Epithelial cell of esophagus (primary cell): ENCODE data around the gene TNFRSF8.

Experiments used
- DNase-seq: peaks from one replicate; pipeline ENCODE4 v3.0.0; 2010; ENCODE audit warnings: low read depth
- H3K4me3 ChIP-seq: 2 replicates; pipeline ENCODE4 v1.5.1; 2011; ENCODE audit warnings: mild to moderate bottlenecking, low read length, control low read depth
- CTCF ChIP-seq: IDR thresholded peaks from 2 replicates; pipeline ENCODE4 v1.5.1; 2011; ENCODE audit warnings: low read depth, mild to moderate bottlenecking, low read length, control low read depth, inconsistent platforms; ENCODE audit not compliant: insufficient read depth; ENCODE audit errors: missing control alignments

Gene TNFRSF8

GRCh38 chr1:12171206-12172041, 108.3 kb downstream of the TNFRSF8 start:
- no peak overlapping the region for H3K4me3 ChIP-seq
- no peak for DNase-seq
- no peak for TF ChIP-seq CTCF

- DNase-seq: no peak
- TF ChIP-seq CTCF: no peak
- no peak overlapping the region for H3K4me3 ChIP-seq
Observed at GRCh38 chr1:12172042-12172851, 109.1 kb downstream of the TNFRSF8 start.

GRCh38 chr1:12173041-12173509, 110.0 kb downstream of the TNFRSF8 start:
- TF ChIP-seq CTCF: no peak
- no peak for DNase-seq
- H3K4me3 ChIP-seq: no peak overlapping the region

- no peak overlapping the region for H3K4me3 ChIP-seq
- DNase-seq: no peak
- no peak for TF ChIP-seq CTCF
Observed at GRCh38 chr1:12173631-12174121, 110.6 kb downstream of the TNFRSF8 start.

GRCh38 chr1:12174924-12175810, 112.1 kb downstream of the TNFRSF8 start:
- H3K4me3 ChIP-seq: no peak overlapping the region
- no peak for DNase-seq
- no peak for TF ChIP-seq CTCF

GRCh38 chr1:12176298-12177118, 113.4 kb downstream of the TNFRSF8 start:
- H3K4me3 ChIP-seq: no peak overlapping the region
- DNase-seq: no peak
- no peak for TF ChIP-seq CTCF
